ENCODE results near the gene AMELY.

AMELY gene

GRCh38 chrY:6911253-6911881 lies at the start of gene AMELY:
Gene AMELY (minus strand): TSS chrY:6911752. CDS start chrY:6872608, 39,144 bp downstream.
- DNase-seq (ENCODE audit: low read depth) = no peak
- H3K4me3 ChIP-seq (ENCODE audit: low read depth, low read length) = no peak within 1 kb of the TSS
- TF ChIP-seq CTCF (conservative IDR thresholded peaks at IDR 0.05; ENCODE audit: low read depth, low read length) = no peak

- no peak for TF ChIP-seq CTCF (conservative IDR thresholded peaks at IDR 0.05; ENCODE audit: low read depth, low read length)
- H3K4me3 ChIP-seq (ENCODE audit: low read depth, low read length) = no peak overlapping the region
- no peak for DNase-seq (ENCODE audit: low read depth)
These were observed 38.4 kb upstream of the AMELY start for GRCh38 chrY:6949947-6950346.

GRCh38 chrY:6948378-6948777 lies 36.8 kb upstream of the AMELY start:
- no peak overlapping the region for H3K4me3 ChIP-seq (ENCODE audit: low read depth, low read length)
- no peak for DNase-seq (ENCODE audit: low read depth)
- TF ChIP-seq CTCF (conservative IDR thresholded peaks at IDR 0.05; ENCODE audit: low read depth, low read length) = no peak

- no peak for DNase-seq (ENCODE audit: low read depth)
- H3K4me3 ChIP-seq (ENCODE audit: low read depth, low read length) = no peak overlapping the region
- no peak for TF ChIP-seq CTCF (conservative IDR thresholded peaks at IDR 0.05; ENCODE audit: low read depth, low read length)
These were observed 36.1 kb upstream of the AMELY start for GRCh38 chrY:6947695-6948094.

DNA sequence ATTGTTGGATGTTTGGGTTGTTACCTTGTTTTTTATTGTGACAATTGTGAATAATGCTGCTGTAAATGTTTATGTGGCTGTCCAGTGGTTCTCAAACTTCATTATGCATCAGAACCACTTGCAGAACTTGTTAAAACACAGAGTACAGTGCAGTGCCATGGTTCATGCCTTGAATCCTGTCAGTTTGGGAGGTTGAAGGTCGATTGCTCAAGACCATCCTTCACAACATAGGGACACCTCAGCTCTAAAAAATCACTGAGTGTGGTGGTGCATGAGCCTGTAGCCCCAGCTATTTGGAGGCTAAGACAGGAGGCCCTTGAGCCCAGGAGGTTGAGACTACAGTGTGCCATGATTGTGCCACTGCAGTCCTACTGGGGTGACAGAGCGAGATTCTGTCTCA lies 23.9 kb upstream of the AMELY start:
- DNase-seq (ENCODE audit: low read depth) = no peak
- no peak for TF ChIP-seq CTCF (conservative IDR thresholded peaks at IDR 0.05; ENCODE audit: low read depth, low read length)
- H3K4me3 ChIP-seq (ENCODE audit: low read depth, low read length) = no peak overlapping the region

- no peak overlapping the region for H3K4me3 ChIP-seq (ENCODE audit: low read depth, low read length)
- DNase-seq (ENCODE audit: low read depth) = no peak
- TF ChIP-seq CTCF (conservative IDR thresholded peaks at IDR 0.05; ENCODE audit: low read depth, low read length) = no peak
These were observed 20.3 kb upstream of the AMELY start for GRCh38 chrY:6931779-6932396.

DNA sequence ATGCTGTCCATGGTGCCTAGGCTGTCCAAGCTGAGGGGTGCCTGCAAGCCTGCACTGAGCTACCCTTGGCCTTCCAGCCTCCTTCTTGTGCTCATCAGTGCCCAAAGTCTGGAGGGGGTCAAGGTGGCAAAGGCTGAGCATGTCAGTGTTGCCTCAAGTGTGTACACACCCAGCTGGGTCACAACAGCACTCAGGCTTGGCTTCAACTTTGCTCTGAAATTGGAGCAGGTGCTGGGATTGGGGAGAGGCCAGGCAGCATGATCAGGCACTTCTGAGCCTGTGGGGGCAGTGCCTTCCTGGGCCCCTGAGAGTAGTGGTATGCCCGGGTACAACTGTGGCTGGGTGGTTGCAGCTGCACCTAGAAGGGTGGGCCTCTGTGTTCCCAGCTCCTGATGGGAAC lies 17.7 kb upstream of the AMELY start:
- DNase-seq (ENCODE audit: low read depth) = no peak
- H3K4me3 ChIP-seq (ENCODE audit: low read depth, low read length) = no peak overlapping the region
- no peak for TF ChIP-seq CTCF (conservative IDR thresholded peaks at IDR 0.05; ENCODE audit: low read depth, low read length)

All from choroid plexus epithelial cell (primary cell).